ENCODE measurements around the gene RPL32.

DNA sequence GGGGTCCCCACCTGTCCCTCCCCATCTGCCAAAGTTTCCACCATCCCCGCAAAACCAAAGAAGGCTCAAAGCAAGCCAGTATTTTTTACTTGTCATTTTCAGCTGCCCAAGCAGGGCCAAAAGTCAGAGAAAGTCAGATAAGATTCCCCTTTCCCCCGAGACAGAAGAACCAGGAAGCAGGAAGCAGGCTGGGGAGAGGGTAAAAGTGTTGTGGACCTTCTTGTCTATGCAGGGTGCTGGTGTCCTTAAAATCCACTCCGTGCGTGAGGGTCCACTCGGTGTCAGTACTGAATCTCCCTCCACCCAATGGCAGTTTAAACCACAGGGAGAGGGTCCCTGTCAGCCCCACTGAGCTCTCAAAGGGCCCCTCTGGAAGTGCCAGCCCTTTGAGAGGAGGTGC is 20.2 kb upstream of the RPL32 start:
- TF ChIP-seq, protein P1, sequence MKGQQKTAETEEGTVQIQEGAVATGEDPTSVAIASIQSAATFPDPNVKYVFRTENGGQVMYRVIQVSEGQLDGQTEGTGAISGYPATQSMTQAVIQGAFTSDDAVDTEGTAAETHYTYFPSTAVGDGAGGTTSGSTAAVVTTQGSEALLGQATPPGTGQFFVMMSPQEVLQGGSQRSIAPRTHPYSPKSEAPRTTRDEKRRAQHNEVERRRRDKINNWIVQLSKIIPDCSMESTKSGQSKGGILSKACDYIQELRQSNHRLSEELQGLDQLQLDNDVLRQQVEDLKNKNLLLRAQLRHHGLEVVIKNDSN (IDR thresholded peaks at IDR 0.05): no peak
- TF ChIP-seq TEAD4 (IDR thresholded peaks at IDR 0.05) (no peak), YY1 (IDR thresholded peaks at IDR 0.05; ENCODE audit: low read depth) (no peak), CEBPB (IDR thresholded peaks at IDR 0.05) (no peak), TAF1 (IDR thresholded peaks at IDR 0.05; ENCODE audit: low read depth) (no peak), RAD21 (IDR thresholded peaks at IDR 0.05; ENCODE audit: low read depth) (no peak), TCF12 (IDR thresholded peaks at IDR 0.05; ENCODE audit: low read depth) (no peak), NFIC (IDR thresholded peaks at IDR 0.05) (no peak)
- TF ChIP-seq, protein P2, sequence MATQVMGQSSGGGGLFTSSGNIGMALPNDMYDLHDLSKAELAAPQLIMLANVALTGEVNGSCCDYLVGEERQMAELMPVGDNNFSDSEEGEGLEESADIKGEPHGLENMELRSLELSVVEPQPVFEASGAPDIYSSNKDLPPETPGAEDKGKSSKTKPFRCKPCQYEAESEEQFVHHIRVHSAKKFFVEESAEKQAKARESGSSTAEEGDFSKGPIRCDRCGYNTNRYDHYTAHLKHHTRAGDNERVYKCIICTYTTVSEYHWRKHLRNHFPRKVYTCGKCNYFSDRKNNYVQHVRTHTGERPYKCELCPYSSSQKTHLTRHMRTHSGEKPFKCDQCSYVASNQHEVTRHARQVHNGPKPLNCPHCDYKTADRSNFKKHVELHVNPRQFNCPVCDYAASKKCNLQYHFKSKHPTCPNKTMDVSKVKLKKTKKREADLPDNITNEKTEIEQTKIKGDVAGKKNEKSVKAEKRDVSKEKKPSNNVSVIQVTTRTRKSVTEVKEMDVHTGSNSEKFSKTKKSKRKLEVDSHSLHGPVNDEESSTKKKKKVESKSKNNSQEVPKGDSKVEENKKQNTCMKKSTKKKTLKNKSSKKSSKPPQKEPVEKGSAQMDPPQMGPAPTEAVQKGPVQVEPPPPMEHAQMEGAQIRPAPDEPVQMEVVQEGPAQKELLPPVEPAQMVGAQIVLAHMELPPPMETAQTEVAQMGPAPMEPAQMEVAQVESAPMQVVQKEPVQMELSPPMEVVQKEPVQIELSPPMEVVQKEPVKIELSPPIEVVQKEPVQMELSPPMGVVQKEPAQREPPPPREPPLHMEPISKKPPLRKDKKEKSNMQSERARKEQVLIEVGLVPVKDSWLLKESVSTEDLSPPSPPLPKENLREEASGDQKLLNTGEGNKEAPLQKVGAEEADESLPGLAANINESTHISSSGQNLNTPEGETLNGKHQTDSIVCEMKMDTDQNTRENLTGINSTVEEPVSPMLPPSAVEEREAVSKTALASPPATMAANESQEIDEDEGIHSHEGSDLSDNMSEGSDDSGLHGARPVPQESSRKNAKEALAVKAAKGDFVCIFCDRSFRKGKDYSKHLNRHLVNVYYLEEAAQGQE (IDR thresholded peaks at IDR 0.05; ENCODE audit: low read depth): no peak

All from Ishikawa (cell line).